ENCODE measurements around the gene QRICH1.
"Not testable (repeated sequence)": the region's sequence is repeated elsewhere in the genome, so short reads cannot be mapped to it uniquely, and the experiment has no call there.

The QRICH1 gene

DNA sequence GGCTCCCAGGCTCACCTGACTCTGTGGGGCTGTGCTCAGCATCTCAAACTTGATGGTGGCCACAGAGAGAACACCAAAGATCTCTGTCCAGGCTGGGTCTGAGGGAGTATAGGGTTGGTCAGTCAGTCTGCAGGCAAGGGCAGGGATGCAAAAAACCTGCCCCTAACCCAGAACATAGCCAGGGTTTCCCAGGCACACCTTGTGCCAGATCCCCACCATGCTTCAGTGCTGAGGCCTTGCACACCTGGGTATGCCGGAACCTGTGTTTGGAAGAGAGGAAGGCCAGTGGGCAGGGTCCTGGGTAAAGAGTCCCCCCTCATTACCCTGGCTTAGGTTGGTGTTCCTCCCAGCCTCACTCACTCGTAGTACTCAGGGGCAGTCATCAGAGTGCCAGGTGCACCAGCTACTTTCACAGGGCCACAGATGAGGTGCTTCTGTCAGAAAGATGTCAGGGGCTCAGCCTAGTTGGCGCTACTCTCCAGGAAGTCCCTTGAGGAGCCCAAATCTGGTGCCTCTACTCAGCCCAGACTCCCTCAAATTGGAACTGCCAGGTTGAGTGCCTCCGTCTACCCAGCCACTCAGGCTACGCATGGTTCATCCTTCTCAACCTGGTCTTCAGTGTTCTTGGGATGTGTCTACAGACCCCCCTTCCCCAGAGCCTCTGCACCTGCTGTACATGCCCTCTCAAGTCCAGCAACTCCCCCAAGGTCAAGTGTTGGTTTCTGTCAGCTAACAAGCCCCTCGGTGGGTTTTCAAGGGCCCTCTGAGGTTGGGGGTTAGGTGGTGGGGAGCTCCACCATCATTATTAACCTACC lies 77.2 kb downstream of the QRICH1 start:
- no peak for DNase-seq

DNA sequence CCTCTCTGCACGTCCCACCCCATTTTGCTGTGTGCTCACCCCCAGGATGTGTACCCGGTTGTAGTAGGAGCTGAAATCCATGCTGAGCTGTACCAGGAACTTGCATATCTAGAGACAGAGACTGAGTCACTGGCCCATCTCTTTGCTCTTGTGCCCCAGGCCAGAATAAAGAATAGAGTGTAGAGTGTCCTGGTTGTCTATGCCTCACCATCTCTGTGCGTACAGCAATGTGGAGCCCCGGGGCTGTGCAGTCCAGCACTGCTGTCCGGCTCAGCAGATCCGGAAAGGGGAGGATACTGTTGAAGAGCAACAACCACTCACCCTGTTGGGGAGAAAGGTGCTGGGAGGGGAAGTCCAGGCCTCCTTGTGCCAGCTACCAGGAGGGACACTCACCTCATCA lies 78.1 kb downstream of the QRICH1 start:
- no peak for DNase-seq

- DNase-seq: no peak
These were observed 78.8 kb downstream of the QRICH1 start for GRCh38 chr3:49015072-49015471.

DNA sequence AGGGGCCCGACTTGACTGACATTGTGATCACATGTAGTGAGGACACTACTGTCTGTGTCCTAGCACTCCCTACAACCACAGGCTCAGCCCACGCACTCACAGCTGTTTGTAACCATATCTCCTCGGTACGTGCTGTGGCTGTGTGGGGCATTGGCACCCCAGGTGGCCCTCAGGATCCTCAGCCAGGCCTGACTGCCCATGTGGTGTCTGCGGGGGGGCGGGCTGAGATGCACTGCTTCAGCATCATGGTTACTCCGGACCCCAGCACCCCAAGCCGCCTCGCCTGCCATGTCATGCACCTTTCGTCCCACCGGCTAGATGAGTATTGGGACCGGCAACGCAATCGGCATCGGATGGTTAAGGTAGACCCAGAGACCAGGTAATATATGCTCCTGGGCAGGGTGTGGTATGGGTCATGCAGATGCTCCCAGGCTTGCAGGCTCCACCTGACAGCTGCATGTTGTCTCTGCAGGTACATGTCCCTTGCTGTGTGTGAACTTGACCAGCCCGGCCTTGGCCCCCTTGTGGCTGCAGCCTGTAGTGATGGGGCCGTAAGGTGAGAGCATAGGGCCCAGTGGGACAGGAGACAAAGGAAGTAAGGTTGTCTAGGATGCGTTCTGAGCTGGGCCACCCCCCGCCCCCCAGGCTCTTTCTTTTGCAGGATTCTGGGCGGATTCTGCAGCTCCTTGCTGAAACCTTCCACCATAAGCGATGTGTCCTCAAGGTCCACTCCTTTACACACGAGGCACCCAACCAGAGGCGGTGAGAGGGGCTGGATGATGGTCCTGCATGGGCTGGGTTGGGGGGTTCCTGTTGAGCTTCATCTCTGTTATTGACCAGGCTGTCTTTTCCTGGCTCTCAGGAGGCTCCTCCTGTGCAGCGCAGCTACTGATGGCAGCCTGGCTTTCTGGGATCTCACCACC lies 79.9 kb downstream of the QRICH1 start:
- DNase-seq: no peak

DNA sequence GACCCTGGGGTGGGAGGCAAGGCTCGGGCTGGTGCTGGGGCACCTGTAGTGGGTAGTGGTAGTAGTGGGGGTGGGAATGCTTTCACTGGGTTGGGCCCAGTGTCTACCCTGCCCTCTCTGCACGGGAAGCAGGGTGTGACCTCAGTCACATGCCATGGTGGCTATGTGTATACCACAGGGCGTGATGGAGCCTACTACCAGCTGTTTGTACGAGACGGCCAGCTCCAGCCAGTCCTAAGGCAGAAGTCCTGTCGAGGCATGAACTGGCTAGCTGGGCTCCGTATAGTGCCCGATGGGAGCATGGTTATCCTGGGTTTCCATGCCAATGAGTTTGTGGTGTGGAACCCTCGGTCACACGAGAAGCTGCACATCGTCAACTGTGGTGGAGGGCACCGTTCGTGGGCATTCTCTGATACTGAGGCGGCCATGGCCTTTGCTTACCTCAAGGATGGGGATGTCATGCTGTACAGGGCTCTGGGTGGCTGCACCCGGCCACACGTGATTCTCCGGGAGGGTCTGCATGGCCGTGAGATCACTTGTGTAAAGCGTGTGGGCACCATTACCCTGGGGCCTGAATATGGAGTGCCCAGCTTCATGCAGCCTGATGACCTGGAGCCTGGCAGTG lies 80.6 kb downstream of the QRICH1 start:
- no peak for DNase-seq

DNA sequence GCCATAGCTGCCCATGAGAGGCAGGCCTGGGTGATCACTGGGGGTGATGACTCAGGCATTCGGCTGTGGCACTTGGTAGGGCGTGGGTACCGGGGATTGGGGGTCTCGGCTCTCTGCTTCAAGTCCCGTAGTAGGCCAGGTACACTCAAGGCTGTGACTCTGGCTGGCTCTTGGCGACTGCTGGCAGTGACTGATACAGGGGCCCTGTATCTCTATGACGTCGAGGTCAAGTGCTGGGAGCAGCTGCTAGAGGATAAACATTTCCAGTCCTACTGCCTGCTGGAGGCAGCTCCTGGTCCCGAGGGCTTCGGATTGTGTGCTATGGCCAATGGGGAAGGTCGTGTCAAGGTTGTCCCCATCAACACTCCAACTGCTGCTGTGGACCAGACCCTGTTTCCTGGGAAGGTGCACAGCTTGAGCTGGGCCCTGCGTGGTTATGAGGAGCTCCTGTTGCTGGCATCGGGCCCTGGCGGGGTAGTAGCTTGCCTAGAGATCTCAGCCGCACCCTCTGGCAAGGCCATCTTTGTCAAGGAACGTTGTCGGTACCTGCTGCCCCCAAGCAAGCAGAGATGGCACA lies 81.3 kb downstream of the QRICH1 start:
- DNase-seq: no peak

- DNase-seq: no peak
These were observed 84.5 kb downstream of the QRICH1 start for GRCh38 chr3:49009396-49009795.

- not testable (repeated sequence) for DNase-seq
These were observed 85.2 kb downstream of the QRICH1 start for GRCh38 chr3:49008627-49009026.

DNA sequence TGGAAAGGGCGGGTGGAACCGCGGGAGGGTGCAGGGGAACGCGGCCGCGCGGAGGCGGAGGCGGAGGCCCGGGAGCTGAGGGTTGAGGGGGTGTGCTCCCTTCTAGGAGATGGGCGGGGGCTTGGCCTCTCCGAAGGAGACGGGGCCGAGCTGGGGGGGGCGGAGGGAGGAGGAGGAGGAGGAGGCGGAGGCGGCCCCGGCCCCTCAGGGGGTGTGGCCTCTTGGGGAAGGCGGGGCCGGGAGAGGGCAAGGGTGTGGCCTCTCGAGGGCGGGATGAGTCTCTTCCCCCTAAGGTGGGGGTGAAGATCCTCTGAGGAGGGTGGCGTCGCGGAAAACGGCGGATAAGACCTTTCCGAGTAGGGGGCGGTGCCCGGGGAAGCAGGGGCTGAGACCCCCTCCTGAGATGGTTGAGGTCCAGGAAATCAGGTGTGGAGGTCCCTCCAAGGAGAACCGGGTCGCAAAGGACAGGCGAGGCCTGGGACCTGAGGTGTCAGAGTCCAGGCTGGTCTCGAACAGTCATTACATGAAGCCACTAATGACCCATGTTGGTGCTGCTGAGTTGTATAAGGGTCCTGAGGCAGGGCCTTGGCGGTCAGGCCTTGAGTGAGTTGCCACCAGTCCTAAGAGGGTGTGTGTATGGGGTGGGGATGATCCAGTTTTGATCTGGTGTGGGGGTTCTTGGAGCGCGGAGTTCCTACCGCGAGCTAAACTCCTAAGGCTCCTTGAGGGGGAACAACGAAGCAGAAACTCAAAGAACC lies 85.9 kb downstream of the QRICH1 start:
- DNase-seq: peak; percentile 27

GRCh38 chr3:49007068-49007770 lies 86.7 kb downstream of the QRICH1 start, which contains the start of gene WDR6:
TSS of gene WDR6 (plus strand) at chr3:49007391. CDS start at chr3:49007432, 41 bp downstream.
- DNase-seq: peak; percentile 86

- no peak for DNase-seq
These were observed 87.3 kb downstream of the QRICH1 start for GRCh38 chr3:49006408-49007067.

DNA sequence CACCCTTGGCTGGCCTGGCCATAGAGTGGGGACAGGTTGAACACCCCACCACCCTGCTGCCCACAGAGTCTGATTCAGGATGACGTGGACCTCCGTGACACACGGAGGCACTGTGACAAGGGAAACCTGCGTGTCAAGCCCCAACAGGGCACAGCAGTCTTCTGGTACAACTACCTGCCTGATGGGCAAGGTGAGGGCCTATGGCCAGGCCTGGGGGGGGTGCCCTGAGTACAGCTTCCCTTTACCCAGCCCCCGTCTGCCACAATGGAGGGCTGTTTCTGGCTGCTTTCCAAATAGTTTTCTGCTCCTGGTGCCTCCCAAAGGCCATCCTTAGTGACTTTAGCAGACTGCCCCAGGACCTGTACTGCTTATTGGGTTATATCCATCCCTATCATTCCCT lies 87.9 kb downstream of the QRICH1 start:
- DNase-seq: no peak

GRCh38 chr3:49005303-49005680 lies 88.6 kb downstream of the QRICH1 start:
- DNase-seq: no peak

GRCh38 chr3:49004352-49005302 lies 89.2 kb downstream of the QRICH1 start:
- no peak for DNase-seq

GRCh38 chr3:49001155-49001554 lies 92.7 kb downstream of the QRICH1 start:
- DNase-seq: no peak

- DNase-seq: no peak
These were observed 94.6 kb downstream of the QRICH1 start for GRCh38 chr3:48999085-48999858.

GRCh38 chr3:48997714-48998637 lies 95.9 kb downstream of the QRICH1 start:
- DNase-seq: peak; percentile 30

GRCh38 chr3:48997102-48997635 lies 96.7 kb downstream of the QRICH1 start:
- DNase-seq: no peak
